IMR-90 (cell line): ENCODE data around the gene GPAM. TPM values are rescaled to one million over a fixed set of nuclear protein-coding genes. Genes with fewer than 3 reads are reported as not detected.

ENCODE experiments used
- ATAC-seq: fragments of 200-7000 bp; cut with Tn5 transposase; 2 replicates; pipeline ENCODE4 v1.9.1; 2020; ENCODE audit warnings: low read depth, mild to moderate bottlenecking, moderate library complexity
- BruUV-seq: library from RNA; stranded (reverse); fragments of 400-500 nt; replicated peaks from 2 replicates; lab custom pipeline; 2021; lab: Mats Ljungman, UMichigan
- CTCF ChIA-PET: fragments of 300-600 bp; formaldehyde crosslinking; extraction: SDS; loops from one replicate; lab custom pipeline; 2021; ENCODE audit warnings: antibody characterized with exemption; lab: Yijun Ruan, JAX
- POLR2A ChIA-PET: fragments of 300-600 bp; sonication (Branson Sonifier 250); formaldehyde crosslinking; loops from one replicate; lab custom pipeline; 2022; ENCODE audit warnings: antibody characterized with exemption; ENCODE audit not compliant: unreplicated experiment; lab: Charles Lee
- DNase-seq: peaks from one replicate; pipeline ENCODE4 v3.0.0; 2013
- H2AFZ ChIP-seq: replicated peaks from 2 replicates; pipeline ENCODE3; 2013; ENCODE audit warnings: low read length, mild to moderate bottlenecking; ENCODE audit not compliant: poor library complexity
- H2AK5ac ChIP-seq: 2 replicates; pipeline ENCODE4 v1.6.1; 2013; ENCODE audit warnings: low read depth, low read length, inconsistent platforms
- H2AK9ac ChIP-seq: replicated peaks from 2 replicates; pipeline ENCODE3; 2013; ENCODE audit warnings: mild to moderate bottlenecking, low read depth, low read length, moderate library complexity; ENCODE audit not compliant: poor library complexity
- H2BK120ac ChIP-seq: 2 replicates; pipeline ENCODE4 v1.6.1; 2013; ENCODE audit warnings: low read depth, low read length, inconsistent platforms
- H2BK15ac ChIP-seq: 3 replicates; pipeline ENCODE4 v1.6.1; 2013; ENCODE audit warnings: low read depth, low read length, inconsistent platforms
- H2BK20ac ChIP-seq: 2 replicates; pipeline ENCODE4 v1.6.1; 2013; ENCODE audit warnings: low read depth, mild to moderate bottlenecking, inconsistent platforms, low read length, moderate library complexity
- H2BK5ac ChIP-seq: 2 replicates; pipeline ENCODE4 v1.6.1; 2013; ENCODE audit warnings: mild to moderate bottlenecking, low read depth, low read length, inconsistent platforms; ENCODE audit not compliant: poor library complexity, severe bottlenecking
- H3K14ac ChIP-seq: replicated peaks from 2 replicates; pipeline ENCODE4 v1.6.1; 2013; ENCODE audit warnings: low read depth, low read length, inconsistent platforms
- H3K18ac ChIP-seq: 2 replicates; pipeline ENCODE4 v1.6.1; 2013; ENCODE audit warnings: low read depth, low read length, control low read depth
- H3K23ac ChIP-seq: 2 replicates; pipeline ENCODE4 v1.6.1; 2013; ENCODE audit warnings: low read depth, low read length, inconsistent platforms
- H3K27ac ChIP-seq: 2 replicates; pipeline ENCODE4 v1.5.1; 2013; ENCODE audit warnings: mild to moderate bottlenecking, control low read depth, low read length; ENCODE audit not compliant: insufficient read depth
- H3K27me3 ChIP-seq: 2 replicates; pipeline ENCODE4 v1.6.1; 2013; ENCODE audit warnings: low read length; ENCODE audit not compliant: control insufficient read depth, insufficient read depth
- H3K36me3 ChIP-seq: 2 replicates; pipeline ENCODE4 v1.6.1; 2013; ENCODE audit warnings: low read length, mixed read lengths; ENCODE audit not compliant: control insufficient read depth, insufficient read depth
- H3K4ac ChIP-seq: 2 replicates; pipeline ENCODE4 v1.6.1; 2013; ENCODE audit warnings: low read depth, low read length, inconsistent platforms
- H3K4me1 ChIP-seq: 2 replicates; pipeline ENCODE4 v1.6.1; 2013; ENCODE audit warnings: low read length, mixed read lengths; ENCODE audit not compliant: control insufficient read depth, insufficient read depth
- H3K4me2 ChIP-seq: 2 replicates; pipeline ENCODE4 v1.6.1; 2013; ENCODE audit warnings: low read depth, mild to moderate bottlenecking, control low read depth, low read length, moderate library complexity
- H3K4me3 ChIP-seq: 2 replicates; pipeline ENCODE4 v1.5.1; 2013; ENCODE audit warnings: low read depth, mild to moderate bottlenecking, control low read depth, low read length, moderate library complexity; ENCODE audit not compliant: insufficient read depth
- H3K56ac ChIP-seq: 2 replicates; pipeline ENCODE4 v1.6.1; 2013; ENCODE audit warnings: low read length, inconsistent platforms; ENCODE audit not compliant: insufficient read depth; ENCODE audit errors: extremely low read depth
- H3K79me1 ChIP-seq, 2 experiments: 2 replicates each; pipeline ENCODE4 v1.6.1; 2013; ENCODE audit warnings: low read length in 2 of 2, inconsistent platforms in 1 of 2, low read depth in 1 of 2
- H3K9ac ChIP-seq: 2 replicates; pipeline ENCODE4 v1.6.1; 2013; ENCODE audit warnings: low read depth, low read length, control low read depth
- H3K9me1 ChIP-seq: 2 replicates; pipeline ENCODE4 v1.6.1; 2013; ENCODE audit warnings: low read length, inconsistent platforms; ENCODE audit not compliant: insufficient read depth
- H3K9me3 ChIP-seq: 2 replicates; pipeline ENCODE4 v1.6.1; 2013; ENCODE audit warnings: low read length; ENCODE audit not compliant: control insufficient read depth, insufficient read depth
- H4K20me1 ChIP-seq: 2 replicates; pipeline ENCODE4 v1.6.1; 2013; ENCODE audit warnings: low read length, inconsistent platforms; ENCODE audit not compliant: insufficient read depth
- H4K5ac ChIP-seq: 2 replicates; pipeline ENCODE4 v1.6.1; 2013; ENCODE audit warnings: mild to moderate bottlenecking, low read depth, low read length, control low read depth
- H4K8ac ChIP-seq, 2 experiments: 2 replicates each; pipeline ENCODE4 v1.6.1; 2013; ENCODE audit warnings: low read depth in 2 of 2, low read length in 2 of 2, control low read depth in 1 of 2, inconsistent platforms in 1 of 2
- H4K91ac ChIP-seq: 2 replicates; pipeline ENCODE4 v1.6.1; 2013; ENCODE audit warnings: low read depth, low read length, inconsistent platforms; ENCODE audit not compliant: insufficient read depth
- CHD1 ChIP-seq: IDR thresholded peaks from 2 replicates; pipeline ENCODE4 v1.6.1; 2012; ENCODE audit warnings: low read depth, low read length, improper control_type of control experiment
- MAFK ChIP-seq: IDR thresholded peaks from 2 replicates; pipeline ENCODE4 v1.6.1; 2012; ENCODE audit warnings: low read depth, low read length, improper control_type of control experiment
- MXI1 ChIP-seq: IDR thresholded peaks from 2 replicates; pipeline ENCODE4 v1.6.1; 2012; ENCODE audit warnings: low read depth, mild to moderate bottlenecking, low read length, moderate library complexity, borderline replicate concordance
- POLR2A ChIP-seq: IDR thresholded peaks from 2 replicates; pipeline ENCODE4 v1.6.1; 2012; ENCODE audit warnings: mild to moderate bottlenecking, low read depth, low read length
- RCOR1 ChIP-seq: IDR thresholded peaks from 2 replicates; pipeline ENCODE4 v1.6.1; 2012; ENCODE audit warnings: mild to moderate bottlenecking, low read length, improper control_type of control experiment; ENCODE audit not compliant: insufficient replicate concordance
- RFX5 ChIP-seq: IDR thresholded peaks from 2 replicates; pipeline ENCODE4 v1.8.0; 2012; ENCODE audit warnings: low read depth, mild to moderate bottlenecking, low read length, moderate library complexity
- whole genome bisulfite sequencing, 2 experiments: methylation state at CpG; one replicate each; pipeline versions ENCODE4 v1.1.5 to v1.1.7; 2013; ENCODE audit warnings: missing lambda C conversion rate in 2 of 2; ENCODE audit not compliant: insufficient read length in 1 of 2; ENCODE audit errors: extremely low coverage in 2 of 2; 5-methylcytosine and 5-hydroxymethylcytosine counted together
- dilution Hi-C: fragments of 300-500 bp; cut with HindIII; formaldehyde crosslinking; loops from one replicate; pipeline ENCODE4 v1.14.3; 2018; ENCODE audit warnings: low sequenced_read_pairs; ENCODE audit not compliant: unreplicated experiment
- in situ Hi-C: fragments of 300-500 bp; cut with MboI; formaldehyde crosslinking; loops from 3 replicates; pipeline ENCODE4 v1.14.3; 2019; ENCODE audit warnings: low sequenced_read_pairs, inconsistent platforms, mixed read lengths
- intact Hi-C: fragments of 100-400 bp; cut with micrococcal nuclease; formaldehyde crosslinking; loops from 2 replicates; pipeline ENCODE4 v1.10.0; 2022
- polyA plus RNA-seq, 3 experiments: library from polyadenylated mRNA; depleted of rRNA; stranded (reverse); fragments of >200 nt; gene quantifications; 2 replicates each; pipeline ENCODE4 v1.2.3, GENCODE V29; 2012; ENCODE audit warnings: low replicate concordance in 1 of 3
- total RNA-seq: library from RNA; depleted of rRNA; stranded (reverse); fragments of >200 nt; gene quantifications from 2 replicates; pipeline ENCODE4 v1.2.3, GENCODE V29; 2012
- TF ChIP-seq, protein P1 (sequence below): conservative IDR thresholded peaks from 2 replicates; pipeline ENCODE4 v1.5.1; 2012; ENCODE audit warnings: mild to moderate bottlenecking, low read depth, low read length, improper control_type of control experiment
- TF ChIP-seq, protein P2 (sequence below): fragments of 150-350 bp; IDR thresholded peaks from 2 replicates; pipeline ENCODE4 v1.6.1; 2017; ENCODE audit warnings: mild to moderate bottlenecking, antibody characterized with exemption, low read length, low read depth
- TF ChIP-seq, protein P3 (sequence below): fragments of 150-350 bp; IDR thresholded peaks from 2 replicates; pipeline ENCODE4 v1.6.1; 2016; ENCODE audit warnings: low read depth, mild to moderate bottlenecking, low read length, moderate library complexity, borderline replicate concordance

GPAM gene
- total and polyA plus RNA-seq, 2 of the 4 experiments (the other 2 are of a cell fraction) = 3.5 to 11.5 TPM

- H4K5ac ChIP-seq = no peak overlapping the region
- no peak overlapping the region for H3K56ac ChIP-seq
- no peak overlapping the region for H4K8ac ChIP-seq
- no peaks in the 10 kb centered on the region for H3K4me1 ChIP-seq
- no peak overlapping the region for H2BK120ac ChIP-seq
- no peak overlapping the region for H2AFZ ChIP-seq
- H2BK20ac ChIP-seq = no peak overlapping the region
- no peak overlapping the region for H3K23ac ChIP-seq
- no peak overlapping the region for H2BK15ac ChIP-seq
- peaks cover 3% of the 10 kb centered on the region; the same call in 1 of the 2 replicates for H3K27me3 ChIP-seq
- no peak overlapping the region for H2AK9ac ChIP-seq
- no peaks in the 10 kb centered on the region for H3K79me1 ChIP-seq
- CTCF ChIA-PET = interaction anchor here (4.0 kb wide), 1 partner anchor 12 kb away, joined by 17 read pairs; no protein-coding TSS in a partner anchor
- H3K4ac ChIP-seq = no peak overlapping the region
- no peak overlapping the region for H3K14ac ChIP-seq
- no peak overlapping the region for H3K27ac ChIP-seq
- intact Hi-C loops = no loop called here
- no peak overlapping the region for H2AK5ac ChIP-seq
- no peaks in the 10 kb centered on the region for H3K36me3 ChIP-seq
- in situ Hi-C loops = loop anchor here (25.0 kb wide), 1 partner anchor 1814 kb away; the partner anchor contains the start of gene SMNDC1
- no peaks in the 10 kb centered on the region for H3K9me1 ChIP-seq
- H3K9me3 ChIP-seq = no peaks in the 10 kb centered on the region
- no peak overlapping the region for H3K9ac ChIP-seq
- H3K18ac ChIP-seq = no peak overlapping the region
- ATAC-seq (no peak), DNase-seq (no peak)
- dilution Hi-C loops = no loop called here
- BruUV-seq = no TSS peak
- no peaks in the 10 kb centered on the region for H4K20me1 ChIP-seq
- no peak overlapping the region for H3K4me3 ChIP-seq
- POLR2A ChIA-PET = no interaction called here
- no peak overlapping the region for H4K91ac ChIP-seq
- H3K4me2 ChIP-seq = no peak overlapping the region
- TF ChIP-seq, protein P1, sequence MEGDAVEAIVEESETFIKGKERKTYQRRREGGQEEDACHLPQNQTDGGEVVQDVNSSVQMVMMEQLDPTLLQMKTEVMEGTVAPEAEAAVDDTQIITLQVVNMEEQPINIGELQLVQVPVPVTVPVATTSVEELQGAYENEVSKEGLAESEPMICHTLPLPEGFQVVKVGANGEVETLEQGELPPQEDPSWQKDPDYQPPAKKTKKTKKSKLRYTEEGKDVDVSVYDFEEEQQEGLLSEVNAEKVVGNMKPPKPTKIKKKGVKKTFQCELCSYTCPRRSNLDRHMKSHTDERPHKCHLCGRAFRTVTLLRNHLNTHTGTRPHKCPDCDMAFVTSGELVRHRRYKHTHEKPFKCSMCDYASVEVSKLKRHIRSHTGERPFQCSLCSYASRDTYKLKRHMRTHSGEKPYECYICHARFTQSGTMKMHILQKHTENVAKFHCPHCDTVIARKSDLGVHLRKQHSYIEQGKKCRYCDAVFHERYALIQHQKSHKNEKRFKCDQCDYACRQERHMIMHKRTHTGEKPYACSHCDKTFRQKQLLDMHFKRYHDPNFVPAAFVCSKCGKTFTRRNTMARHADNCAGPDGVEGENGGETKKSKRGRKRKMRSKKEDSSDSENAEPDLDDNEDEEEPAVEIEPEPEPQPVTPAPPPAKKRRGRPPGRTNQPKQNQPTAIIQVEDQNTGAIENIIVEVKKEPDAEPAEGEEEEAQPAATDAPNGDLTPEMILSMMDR = no peak
- TF ChIP-seq POLR2A = no peak
- TF ChIP-seq, protein P2, sequence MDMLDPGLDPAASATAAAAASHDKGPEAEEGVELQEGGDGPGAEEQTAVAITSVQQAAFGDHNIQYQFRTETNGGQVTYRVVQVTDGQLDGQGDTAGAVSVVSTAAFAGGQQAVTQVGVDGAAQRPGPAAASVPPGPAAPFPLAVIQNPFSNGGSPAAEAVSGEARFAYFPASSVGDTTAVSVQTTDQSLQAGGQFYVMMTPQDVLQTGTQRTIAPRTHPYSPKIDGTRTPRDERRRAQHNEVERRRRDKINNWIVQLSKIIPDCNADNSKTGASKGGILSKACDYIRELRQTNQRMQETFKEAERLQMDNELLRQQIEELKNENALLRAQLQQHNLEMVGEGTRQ = no peak
- TF ChIP-seq RFX5 = no peak
- TF ChIP-seq MXI1 = no peak
- no peak for TF ChIP-seq RCOR1
- no peak for TF ChIP-seq CHD1
- TF ChIP-seq, protein P3, sequence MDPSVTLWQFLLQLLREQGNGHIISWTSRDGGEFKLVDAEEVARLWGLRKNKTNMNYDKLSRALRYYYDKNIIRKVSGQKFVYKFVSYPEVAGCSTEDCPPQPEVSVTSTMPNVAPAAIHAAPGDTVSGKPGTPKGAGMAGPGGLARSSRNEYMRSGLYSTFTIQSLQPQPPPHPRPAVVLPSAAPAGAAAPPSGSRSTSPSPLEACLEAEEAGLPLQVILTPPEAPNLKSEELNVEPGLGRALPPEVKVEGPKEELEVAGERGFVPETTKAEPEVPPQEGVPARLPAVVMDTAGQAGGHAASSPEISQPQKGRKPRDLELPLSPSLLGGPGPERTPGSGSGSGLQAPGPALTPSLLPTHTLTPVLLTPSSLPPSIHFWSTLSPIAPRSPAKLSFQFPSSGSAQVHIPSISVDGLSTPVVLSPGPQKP = no peak
- no peak for TF ChIP-seq MAFK
- no CpG with 5 or more reads among the region's 5 CpGs for WGBS, 2 experiments
- no peak overlapping the region for H2BK5ac ChIP-seq
Observed at GRCh38 chr10:112126172-112126571, 57.4 kb downstream of the GPAM start.
